ENCODE measurements around the gene TAS2R40. TPM values are rescaled to one million over a fixed set of nuclear protein-coding genes. Genes with fewer than 3 reads are reported as not detected.

TAS2R40 gene
- total RNA-seq, 4 donors from 2014 or later, result not detected

DNA sequence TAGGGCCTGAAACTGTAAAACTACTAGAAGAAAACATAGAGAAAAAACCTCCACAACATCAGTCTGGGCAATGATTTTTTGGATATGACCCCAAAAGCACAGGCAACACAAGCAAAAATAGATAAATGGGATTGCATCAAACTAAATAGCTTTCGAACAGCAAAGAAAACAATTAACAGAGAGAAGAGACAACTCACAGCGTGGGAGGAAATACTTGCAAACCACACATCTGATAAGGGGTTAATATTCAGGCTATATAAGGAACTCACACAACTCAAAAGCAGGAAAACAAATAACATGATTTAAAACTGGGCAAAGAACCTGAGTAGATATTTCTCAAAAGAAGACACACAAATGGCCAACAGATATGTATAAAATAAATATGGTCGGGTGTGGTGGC lies 33.7 kb downstream of the TAS2R40 start:
- 75 to 86% methylated on average over 1 to 3 of the region's 3 CpGs for WGBS, 2 donors (ENCODE audit: low coverage in 1 of 2)
- Histone ChIP-seq H3K4me1 (no peaks in the 10 kb centered on the region), H3K9me3 (no peaks in the 10 kb centered on the region), H3K4me3 (no peak overlapping the region), H3K27me3 (no peaks in the 10 kb centered on the region), H3K27ac (no peak overlapping the region), H3K36me3 (no peaks in the 10 kb centered on the region)
- no peak for TF ChIP-seq POLR2AphosphoS5 (IDR thresholded peaks at IDR 0.05)
- TF ChIP-seq, protein P1, sequence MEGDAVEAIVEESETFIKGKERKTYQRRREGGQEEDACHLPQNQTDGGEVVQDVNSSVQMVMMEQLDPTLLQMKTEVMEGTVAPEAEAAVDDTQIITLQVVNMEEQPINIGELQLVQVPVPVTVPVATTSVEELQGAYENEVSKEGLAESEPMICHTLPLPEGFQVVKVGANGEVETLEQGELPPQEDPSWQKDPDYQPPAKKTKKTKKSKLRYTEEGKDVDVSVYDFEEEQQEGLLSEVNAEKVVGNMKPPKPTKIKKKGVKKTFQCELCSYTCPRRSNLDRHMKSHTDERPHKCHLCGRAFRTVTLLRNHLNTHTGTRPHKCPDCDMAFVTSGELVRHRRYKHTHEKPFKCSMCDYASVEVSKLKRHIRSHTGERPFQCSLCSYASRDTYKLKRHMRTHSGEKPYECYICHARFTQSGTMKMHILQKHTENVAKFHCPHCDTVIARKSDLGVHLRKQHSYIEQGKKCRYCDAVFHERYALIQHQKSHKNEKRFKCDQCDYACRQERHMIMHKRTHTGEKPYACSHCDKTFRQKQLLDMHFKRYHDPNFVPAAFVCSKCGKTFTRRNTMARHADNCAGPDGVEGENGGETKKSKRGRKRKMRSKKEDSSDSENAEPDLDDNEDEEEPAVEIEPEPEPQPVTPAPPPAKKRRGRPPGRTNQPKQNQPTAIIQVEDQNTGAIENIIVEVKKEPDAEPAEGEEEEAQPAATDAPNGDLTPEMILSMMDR (IDR thresholded peaks at IDR 0.05), result no peak
- no peak for TF ChIP-seq EP300 (IDR thresholded peaks at IDR 0.05)
- no peak for TF ChIP-seq POLR2A (IDR thresholded peaks at IDR 0.05)
- no peak for ATAC-seq

DNA sequence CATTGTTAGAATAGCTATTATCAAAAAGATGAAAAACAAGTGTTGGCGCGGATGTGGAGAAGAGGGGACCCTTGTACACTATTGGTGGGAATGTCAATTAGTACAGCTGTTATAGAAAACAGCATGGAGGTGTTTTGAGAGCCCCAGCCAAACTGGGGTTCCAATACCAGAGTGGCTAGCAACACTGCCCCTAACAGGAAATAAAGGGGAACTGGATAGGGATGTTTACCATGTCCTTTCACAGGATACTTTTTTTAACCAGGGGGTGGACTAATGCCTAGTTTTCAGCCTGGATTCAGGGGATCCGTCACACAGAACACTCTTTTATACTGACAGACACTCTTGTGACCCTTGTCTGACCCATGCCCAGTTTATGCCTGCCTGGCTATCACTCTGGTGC lies 34.5 kb downstream of the TAS2R40 start:
- ATAC-seq, result no peak
- WGBS, 2 donors (ENCODE audit: low coverage in 1 of 2), result 70 to 77% methylated on average over 3 of the region's 3 CpGs
- TF ChIP-seq, protein P1 (IDR thresholded peaks at IDR 0.05), result no peak
- TF ChIP-seq EP300 (IDR thresholded peaks at IDR 0.05), result no peak
- no peak for TF ChIP-seq POLR2AphosphoS5 (IDR thresholded peaks at IDR 0.05)
- no peak for TF ChIP-seq POLR2A (IDR thresholded peaks at IDR 0.05)
- Histone ChIP-seq H3K4me3 (no peak overlapping the region), H3K27me3 (no peaks in the 10 kb centered on the region), H3K4me1 (no peaks in the 10 kb centered on the region), H3K36me3 (no peaks in the 10 kb centered on the region), H3K9me3 (no peaks in the 10 kb centered on the region), H3K27ac (no peak overlapping the region)

DNA sequence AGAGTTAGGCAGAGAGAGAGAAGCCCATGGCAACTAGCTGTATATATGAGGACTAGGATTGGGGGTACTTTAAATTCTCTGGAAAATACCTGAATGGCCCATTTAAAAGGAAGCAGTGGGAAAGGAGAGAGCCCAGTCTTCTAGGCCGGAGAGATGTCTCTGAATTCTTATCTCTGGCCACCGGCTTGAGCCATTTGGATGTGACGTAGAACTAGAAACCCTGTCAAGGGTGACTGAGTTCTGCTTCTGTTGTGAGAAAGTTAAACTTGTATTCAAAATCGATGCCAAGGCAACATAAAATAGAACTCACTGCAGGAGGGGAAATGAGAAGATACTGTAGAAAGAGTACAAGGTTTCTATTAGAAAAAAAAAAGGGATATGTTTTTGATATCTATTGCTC lies 35.1 kb downstream of the TAS2R40 start:
- no peak overlapping the region for H3K27ac ChIP-seq
- no peaks in the 10 kb centered on the region for H3K9me3 ChIP-seq
- H3K27me3 ChIP-seq, result no peaks in the 10 kb centered on the region
- no peak for ATAC-seq
- TF ChIP-seq EP300 (IDR thresholded peaks at IDR 0.05) (no peak), POLR2A (IDR thresholded peaks at IDR 0.05) (no peak), POLR2AphosphoS5 (IDR thresholded peaks at IDR 0.05) (no peak)
- TF ChIP-seq, protein P1 (IDR thresholded peaks at IDR 0.05), result no peak
- WGBS, 2 donors (ENCODE audit: low coverage in 1 of 2), result 93 to 100% methylated on average over 4 of the region's 4 CpGs
- H3K4me1 ChIP-seq, result no peaks in the 10 kb centered on the region
- no peak overlapping the region for H3K4me3 ChIP-seq
- H3K36me3 ChIP-seq, result no peaks in the 10 kb centered on the region

DNA sequence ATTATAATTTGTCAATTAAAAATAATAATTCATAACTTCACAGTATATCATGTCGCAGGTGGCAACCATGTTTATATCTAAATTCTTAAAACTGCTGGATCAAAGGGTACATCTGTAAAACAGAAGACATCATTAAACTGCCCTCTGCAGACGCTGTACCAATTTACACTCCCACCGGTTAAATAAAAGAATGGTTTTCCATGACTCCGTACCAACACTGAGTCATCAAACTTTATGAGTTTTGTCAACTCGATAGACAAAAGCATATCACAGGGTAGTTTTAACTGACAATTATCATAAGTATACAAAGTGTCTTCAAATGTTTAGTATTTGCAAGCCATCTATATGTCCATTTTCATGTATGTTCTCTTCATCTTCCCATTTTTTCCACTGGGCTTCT lies 35.7 kb downstream of the TAS2R40 start:
- Histone ChIP-seq H3K4me3 (no peak overlapping the region), H3K4me1 (peaks cover 0 to 2% (median 0%) of the 10 kb centered on the region in 3 donors), H3K27ac (no peak overlapping the region), H3K9me3 (no peaks in the 10 kb centered on the region), H3K27me3 (no peaks in the 10 kb centered on the region), H3K36me3 (no peaks in the 10 kb centered on the region)
- no peak for ATAC-seq
- no peak for TF ChIP-seq POLR2AphosphoS5 (IDR thresholded peaks at IDR 0.05)
- TF ChIP-seq POLR2A (IDR thresholded peaks at IDR 0.05), result no peak
- TF ChIP-seq, protein P1 (IDR thresholded peaks at IDR 0.05), result no peak
- no peak for TF ChIP-seq EP300 (IDR thresholded peaks at IDR 0.05)
- WGBS, 2 donors (ENCODE audit: low coverage in 1 of 2), result 77 to 79% methylated on average over 5 of the region's 5 CpGs

DNA sequence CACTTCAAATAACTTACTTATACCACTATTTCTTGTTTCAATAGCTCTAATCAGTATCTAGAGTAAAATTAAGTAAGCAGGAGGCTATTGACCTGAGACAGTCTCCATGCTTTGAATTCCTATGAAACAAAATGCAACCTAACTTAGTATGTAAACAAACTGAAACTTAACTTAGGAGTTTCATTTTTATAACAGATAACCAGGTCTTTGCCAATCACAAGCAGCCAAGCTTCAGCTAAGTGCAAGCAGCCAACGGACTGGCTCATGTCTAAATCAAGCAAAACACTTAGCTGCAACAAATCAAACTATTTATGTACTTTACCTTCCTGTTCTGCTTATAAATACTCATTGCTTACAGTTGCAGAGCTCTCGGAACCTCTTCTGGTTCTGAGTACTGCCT lies 37.0 kb downstream of the TAS2R40 start:
- ATAC-seq, result no peak
- H3K4me1 ChIP-seq, result peaks cover 0 to 7% (median 4%) of the 10 kb centered on the region in 3 donors
- WGBS, 2 donors (ENCODE audit: low coverage in 1 of 2), result 34 to 49% methylated on average over 2 of the region's 2 CpGs

More for the DNA sequence above, 37.0 kb downstream of the TAS2R40 start:
- no peak overlapping the region for H3K4me3 ChIP-seq
- H3K27ac ChIP-seq, result no peak overlapping the region
- no peaks in the 10 kb centered on the region for H3K36me3 ChIP-seq
- TF ChIP-seq POLR2AphosphoS5 (IDR thresholded peaks at IDR 0.05) (no peak), POLR2A (IDR thresholded peaks at IDR 0.05) (no peak), EP300 (IDR thresholded peaks at IDR 0.05) (no peak)
- TF ChIP-seq, protein P1 (IDR thresholded peaks at IDR 0.05), result no peak
- H3K27me3 ChIP-seq, result no peaks in the 10 kb centered on the region
- H3K9me3 ChIP-seq, result no peaks in the 10 kb centered on the region

Measured in gastroesophageal sphincter (tissue), 4 donors.